Measurements from ENCODE around the gene SLC26A11.

SLC26A11 gene

GRCh38 chr17:80217703-80218362 is 2.4 kb upstream of the SLC26A11 start:
- H3K4me3 ChIP-seq (ENCODE audit: low read depth, low read length), result no peak overlapping the region

GRCh38 chr17:80218391-80218790 is 1.8 kb upstream of the SLC26A11 start:
- no peak overlapping the region for H3K4me3 ChIP-seq (ENCODE audit: low read depth, low read length)

- H3K4me3 ChIP-seq (ENCODE audit: low read depth, low read length), result peak overlapping the region; percentile 72
Observed at GRCh38 chr17:80219013-80219762, 1.0 kb upstream of the SLC26A11 start.

DNA sequence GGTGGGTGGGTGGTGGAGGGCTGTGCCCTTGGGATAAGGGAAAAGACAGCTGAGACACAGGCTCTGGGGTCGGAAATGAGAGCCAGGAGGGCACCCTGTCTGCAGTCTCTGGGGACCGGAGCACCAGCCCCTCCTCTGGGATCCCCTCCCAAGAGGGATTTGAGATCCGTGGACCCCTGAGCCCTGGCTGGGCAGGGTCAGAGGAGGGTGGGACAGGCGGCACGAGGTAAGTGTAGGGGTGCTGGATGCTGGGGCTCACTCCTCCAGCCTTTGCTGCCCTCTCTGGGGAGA is 519 bp upstream of the SLC26A11 start:
- H3K4me3 ChIP-seq (ENCODE audit: low read depth, low read length), result peak overlapping the region; percentile 72

- H3K4me3 ChIP-seq (ENCODE audit: low read depth, low read length), result peak overlapping the region; percentile 72
Observed at GRCh38 chr17:80220736-80221215, 549 bp downstream of the SLC26A11 start.

GRCh38 chr17:80221351-80222105 is 1.3 kb downstream of the SLC26A11 start:
- H3K4me3 ChIP-seq (ENCODE audit: low read depth, low read length), result peak overlapping the region; percentile 72

GRCh38 chr17:80222376-80223141 is 2.3 kb downstream of the SLC26A11 start:
- H3K4me3 ChIP-seq (ENCODE audit: low read depth, low read length), result no peak overlapping the region

- H3K4me3 ChIP-seq (ENCODE audit: low read depth, low read length), result no peak overlapping the region
Observed at GRCh38 chr17:80223142-80223815, 3.1 kb downstream of the SLC26A11 start.

GRCh38 chr17:80223838-80224497 is 3.7 kb downstream of the SLC26A11 start:
- H3K4me3 ChIP-seq (ENCODE audit: low read depth, low read length), result no peak overlapping the region

DNA sequence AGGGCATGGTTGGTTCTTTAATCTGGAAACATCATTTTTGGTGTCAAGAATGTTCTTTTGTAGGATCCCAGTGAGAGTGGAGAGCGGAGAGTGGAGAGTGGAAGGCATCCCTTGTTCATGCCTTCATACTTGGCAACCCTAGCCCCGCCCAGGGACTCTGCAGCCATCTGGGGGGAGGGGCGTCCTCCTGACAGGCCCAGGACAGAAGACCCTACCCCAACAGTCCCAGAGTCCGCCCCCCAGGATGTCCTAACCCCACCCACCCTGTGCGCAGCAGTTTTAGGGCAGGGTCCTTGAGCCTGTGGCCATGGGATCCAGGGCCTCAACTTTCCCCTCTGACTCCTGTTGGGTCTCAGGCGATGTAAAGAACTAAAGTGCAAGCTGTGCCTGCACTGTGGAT is 4.5 kb downstream of the SLC26A11 start:
- no peak overlapping the region for H3K4me3 ChIP-seq (ENCODE audit: low read depth, low read length)

DNA sequence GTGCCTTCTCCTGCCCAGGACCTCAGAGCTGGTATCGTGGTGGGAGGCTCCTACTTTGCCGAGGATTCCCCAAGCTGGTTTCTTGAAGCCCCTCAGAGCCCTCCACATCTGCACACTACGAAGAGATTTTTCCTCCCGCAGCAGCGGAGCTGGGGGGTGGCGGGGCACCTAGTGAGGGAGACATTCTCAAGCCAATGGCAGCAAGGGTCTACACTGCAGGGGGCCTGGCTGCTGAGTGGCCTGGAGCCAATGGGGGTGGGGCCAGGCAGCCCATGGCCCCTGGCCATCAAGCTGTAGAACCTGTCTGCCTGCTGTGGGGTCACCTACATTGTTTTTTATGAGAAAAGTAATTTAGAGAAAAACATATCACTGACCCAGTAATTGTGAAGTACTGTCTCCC is 5.0 kb downstream of the SLC26A11 start:
- no peak overlapping the region for H3K4me3 ChIP-seq (ENCODE audit: low read depth, low read length)

GRCh38 chr17:80227156-80227555 is 6.9 kb downstream of the SLC26A11 start:
- no peak overlapping the region for H3K4me3 ChIP-seq (ENCODE audit: low read depth, low read length)

- H3K4me3 ChIP-seq (ENCODE audit: low read depth, low read length), result no peak overlapping the region
Observed at GRCh38 chr17:80227666-80228065, 7.4 kb downstream of the SLC26A11 start.

GRCh38 chr17:80228477-80228876 is 8.2 kb downstream of the SLC26A11 start:
- H3K4me3 ChIP-seq (ENCODE audit: low read depth, low read length), result no peak overlapping the region

DNA sequence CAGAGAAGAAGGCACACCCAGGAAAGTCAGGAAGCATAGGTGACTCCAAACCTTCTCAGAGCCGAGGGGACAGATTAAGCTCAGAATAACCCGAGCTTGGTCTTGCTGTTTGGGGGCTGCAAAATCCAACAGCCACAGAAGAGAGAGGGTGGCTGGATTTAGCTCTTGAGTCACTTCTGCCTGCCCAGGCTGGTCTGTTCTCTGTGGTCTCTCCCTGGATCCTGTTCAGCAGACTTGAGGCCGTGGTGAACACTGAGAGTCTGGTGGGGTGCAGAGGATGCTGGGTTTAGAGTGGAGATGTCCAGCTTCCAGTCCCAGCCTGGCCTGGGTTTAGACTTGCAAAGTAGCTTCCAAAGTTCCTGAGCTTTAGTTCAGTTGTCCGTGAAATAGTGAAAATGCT is 8.8 kb downstream of the SLC26A11 start:
- H3K4me3 ChIP-seq (ENCODE audit: low read depth, low read length), result no peak overlapping the region

DNA sequence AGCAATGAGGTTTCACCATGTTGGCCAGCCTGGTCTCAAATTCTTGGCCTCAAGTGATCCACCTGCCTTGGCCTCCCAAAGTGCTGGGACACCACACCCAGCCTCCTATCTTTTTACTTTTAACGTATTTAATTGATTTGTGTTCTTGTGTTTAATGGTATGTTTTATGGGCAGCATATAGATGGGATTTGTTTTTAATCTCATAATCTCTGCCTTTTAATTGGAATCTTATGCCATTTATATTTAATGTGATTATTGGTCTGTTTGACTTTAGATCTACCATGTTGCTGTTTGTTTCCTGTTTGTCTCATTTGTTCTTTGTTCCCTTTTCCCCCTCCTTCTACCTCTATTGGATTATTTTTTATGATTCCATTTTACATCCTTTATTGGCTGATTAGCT is 12.2 kb downstream of the SLC26A11 start:
- no peak overlapping the region for H3K4me3 ChIP-seq (ENCODE audit: low read depth, low read length)

DNA sequence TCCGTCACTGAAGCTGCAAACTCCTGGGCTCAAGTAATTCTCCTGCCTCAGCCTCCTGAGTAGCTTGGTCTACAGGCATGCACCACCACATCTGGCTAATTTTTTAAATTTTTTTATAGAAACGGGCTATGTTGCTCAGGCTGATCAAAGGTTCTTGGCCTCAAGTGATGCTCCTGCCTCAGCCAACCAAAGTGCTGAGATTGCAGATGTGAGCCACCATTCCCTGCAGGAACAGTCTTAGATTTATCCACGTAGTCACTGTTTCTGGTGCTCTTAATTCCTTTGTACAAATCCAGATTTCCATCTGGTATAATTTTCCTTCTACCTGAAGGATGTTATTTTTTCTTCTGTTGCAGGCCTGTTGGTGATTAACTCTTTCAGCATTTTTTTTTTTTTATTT is 13.0 kb downstream of the SLC26A11 start:
- H3K4me3 ChIP-seq (ENCODE audit: low read depth, low read length), result no peak overlapping the region

- no peak overlapping the region for H3K4me3 ChIP-seq (ENCODE audit: low read depth, low read length)
Observed at GRCh38 chr17:80236911-80237310, 16.7 kb downstream of the SLC26A11 start.

DNA sequence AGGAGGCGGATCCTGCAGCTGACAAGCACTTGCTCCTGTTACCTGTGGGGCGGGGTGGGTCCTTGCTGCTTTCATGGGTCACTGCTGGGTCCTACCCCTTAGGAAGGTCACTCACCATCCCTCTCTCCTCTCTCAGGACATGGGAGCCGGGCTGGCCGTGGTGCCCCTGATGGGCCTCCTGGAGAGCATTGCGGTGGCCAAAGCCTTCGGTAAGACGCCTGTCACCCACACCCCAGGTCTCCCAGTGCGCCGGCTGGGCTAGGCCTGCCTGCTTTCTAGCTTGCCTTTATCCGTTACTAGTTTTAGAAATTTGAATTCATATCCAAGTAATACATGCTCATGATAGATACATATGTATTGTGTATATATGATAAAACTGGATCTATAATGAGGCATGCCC is 17.2 kb downstream of the SLC26A11 start:
- no peak overlapping the region for H3K4me3 ChIP-seq (ENCODE audit: low read depth, low read length)

DNA sequence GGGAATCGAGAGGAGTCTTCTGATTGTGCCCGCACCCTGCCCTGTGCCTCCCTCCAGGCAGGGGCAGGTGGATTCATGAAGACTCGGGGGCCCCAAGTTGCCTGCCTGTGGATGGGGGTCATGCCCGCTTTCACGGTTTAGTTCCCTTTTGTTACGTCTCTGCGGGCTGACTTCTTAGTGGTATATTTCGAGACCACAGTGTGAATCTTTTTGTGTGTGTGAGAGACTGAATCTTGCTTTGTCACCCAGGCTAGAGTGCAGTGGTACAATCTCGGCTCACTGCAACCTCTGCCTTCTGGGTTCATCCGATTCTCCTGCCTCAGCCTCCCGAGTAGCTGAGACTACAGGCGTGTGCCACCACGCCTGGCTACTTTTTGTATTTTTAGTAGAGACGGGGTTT is 22.3 kb downstream of the SLC26A11 start:
- no peak overlapping the region for H3K4me3 ChIP-seq (ENCODE audit: low read depth, low read length)
